GM21737 (cell line): ENCODE data around the gene LEKR1.
"Not testable (repeated sequence)": the region's sequence is repeated elsewhere in the genome, so short reads cannot be mapped to it uniquely, and the experiment has no call there.

Experiments used
- ATAC-seq: cut with Tn5 transposase; IDR thresholded peaks from one replicate; pipeline ENCODE4 v1.9.1; 2021; ENCODE audit warnings: mild to moderate bottlenecking, moderate library complexity; ENCODE audit not compliant: unreplicated experiment

The LEKR1 gene

GRCh38 chr3:156897851-156898250 lies 71.7 kb downstream of the LEKR1 start:
- ATAC-seq: not testable (repeated sequence)

GRCh38 chr3:156898296-156898880 lies 72.2 kb downstream of the LEKR1 start:
- ATAC-seq: no peak

- no peak for ATAC-seq
Observed at GRCh38 chr3:156899951-156900350, 73.8 kb downstream of the LEKR1 start.

GRCh38 chr3:156902916-156903315 lies 76.8 kb downstream of the LEKR1 start:
- no peak for ATAC-seq

GRCh38 chr3:156906275-156906674 lies 80.1 kb downstream of the LEKR1 start:
- ATAC-seq: no peak

- no peak for ATAC-seq
Observed at GRCh38 chr3:156908398-156908797, 82.2 kb downstream of the LEKR1 start.

- no peak for ATAC-seq
Observed at GRCh38 chr3:156910022-156910421, 83.9 kb downstream of the LEKR1 start.

- ATAC-seq: not testable (repeated sequence)
Observed at GRCh38 chr3:156910831-156911230, 84.7 kb downstream of the LEKR1 start.

- not testable (repeated sequence) for ATAC-seq
Observed at GRCh38 chr3:156914300-156914699, 88.1 kb downstream of the LEKR1 start.

GRCh38 chr3:156915372-156915771 lies 89.2 kb downstream of the LEKR1 start:
- no peak for ATAC-seq

GRCh38 chr3:156918746-156919145 lies 92.6 kb downstream of the LEKR1 start:
- no peak for ATAC-seq

- ATAC-seq: no peak
Observed at GRCh38 chr3:156919818-156920217, 93.7 kb downstream of the LEKR1 start.

GRCh38 chr3:156920399-156920798 lies 94.2 kb downstream of the LEKR1 start:
- no peak for ATAC-seq

GRCh38 chr3:156923349-156923748 lies 97.2 kb downstream of the LEKR1 start:
- ATAC-seq: no peak

GRCh38 chr3:156938724-156939123 lies 112.6 kb downstream of the LEKR1 start:
- ATAC-seq: no peak

GRCh38 chr3:156939315-156939714 lies 113.2 kb downstream of the LEKR1 start:
- ATAC-seq: no peak

GRCh38 chr3:156941311-156941710 lies 115.2 kb downstream of the LEKR1 start:
- ATAC-seq: no peak

GRCh38 chr3:156948402-156949210 lies 122.5 kb downstream of the LEKR1 start:
- ATAC-seq: no peak

- no peak for ATAC-seq
Observed at GRCh38 chr3:156952011-156952410, 125.9 kb downstream of the LEKR1 start.

GRCh38 chr3:156957715-156958114 lies 131.6 kb downstream of the LEKR1 start:
- ATAC-seq: peak; percentile 94

- ATAC-seq: no peak
Observed at GRCh38 chr3:156963096-156963495, 136.9 kb downstream of the LEKR1 start.

- ATAC-seq: no peak
Observed at GRCh38 chr3:156964577-156964976, 138.4 kb downstream of the LEKR1 start.
